ENCODE data around the gene CDT1.

Gene CDT1

DNA sequence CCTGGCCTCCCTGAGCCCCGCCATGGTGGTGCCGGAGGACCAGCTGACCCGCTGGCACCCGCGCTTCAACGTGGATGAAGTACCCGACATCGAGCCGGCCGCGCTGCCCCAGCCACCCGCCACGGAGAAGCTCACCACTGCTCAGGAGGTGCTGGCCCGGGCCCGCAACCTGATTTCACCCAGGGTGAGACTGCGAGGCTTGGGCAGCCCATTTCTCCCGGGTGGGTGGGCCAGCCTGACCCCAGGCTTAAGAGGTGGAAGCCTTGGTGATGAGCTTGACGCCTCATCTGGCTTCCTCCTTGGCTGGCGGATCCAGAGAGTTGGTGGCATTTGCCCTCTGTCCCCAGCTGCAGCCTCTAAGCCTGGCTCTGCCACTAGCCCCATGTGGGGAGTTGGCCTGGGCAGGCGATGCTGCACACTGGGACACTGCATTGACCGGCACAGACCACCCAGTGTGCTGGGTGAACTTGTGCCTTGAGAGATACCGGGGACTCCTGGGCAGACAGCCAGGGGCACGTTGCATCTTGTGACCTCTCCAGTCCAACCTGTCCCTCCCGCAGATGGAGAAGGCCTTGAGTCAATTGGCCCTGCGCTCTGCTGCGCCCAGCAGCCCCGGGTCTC lies 3.0 kb downstream of the CDT1 start:
- peak; percentile 76 for DNase-seq

DNA sequence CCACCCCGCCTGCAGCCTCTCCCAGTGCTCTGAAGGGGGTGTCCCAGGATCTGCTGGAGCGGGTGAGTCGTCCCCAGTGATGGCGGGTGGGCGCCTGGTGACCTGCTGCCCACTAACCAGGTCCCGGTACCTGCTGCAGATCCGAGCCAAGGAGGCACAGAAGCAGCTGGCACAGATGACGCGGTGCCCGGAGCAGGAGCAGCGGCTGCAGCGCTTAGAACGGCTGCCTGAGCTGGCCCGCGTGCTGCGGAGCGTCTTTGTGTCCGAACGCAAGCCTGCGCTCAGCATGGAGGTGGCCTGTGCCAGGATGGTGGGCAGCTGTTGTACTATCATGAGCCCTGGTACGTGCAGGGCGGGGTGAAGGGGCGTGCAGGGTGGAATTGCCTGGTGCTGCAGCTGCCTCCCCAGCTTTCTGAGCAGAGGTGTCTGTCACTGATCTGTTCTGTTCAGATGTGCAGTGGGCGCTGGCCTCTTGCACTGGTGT lies 3.6 kb downstream of the CDT1 start:
- no peak for DNase-seq

GRCh38 chr16:88807626-88808453 lies 4.3 kb downstream of the CDT1 start:
- DNase-seq, result no peak

DNA sequence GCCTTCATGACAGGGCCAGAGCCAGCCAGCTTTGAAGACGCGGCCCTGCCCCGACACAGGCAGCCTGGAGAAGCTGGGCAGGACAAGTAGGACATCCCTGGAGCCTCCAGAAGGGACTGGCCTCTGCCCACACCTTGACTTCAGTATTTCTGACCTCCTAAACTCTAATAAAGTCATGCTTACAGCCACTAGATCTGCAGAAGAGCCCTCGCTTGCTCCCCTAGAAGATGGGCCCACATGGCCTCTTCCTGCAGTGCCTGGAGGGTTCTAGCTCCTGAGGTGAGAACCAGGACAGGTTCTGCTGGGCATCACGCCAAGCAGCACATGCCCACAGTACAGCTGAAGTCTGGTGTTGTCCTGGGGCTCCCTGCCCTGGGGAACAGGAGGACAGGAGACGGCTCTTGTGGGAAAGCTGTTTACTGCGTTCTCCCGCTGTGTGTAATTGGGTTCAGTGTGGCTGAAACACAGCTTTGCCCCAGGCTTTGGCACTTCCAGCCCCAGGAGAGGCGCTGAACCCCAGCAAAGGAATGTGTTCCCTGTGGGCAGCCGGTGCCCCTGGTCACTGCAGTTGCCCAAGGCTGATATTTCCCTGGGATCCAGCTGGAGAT lies 5.6 kb downstream of the CDT1 start:
- peak; percentile 54 for DNase-seq

- DNase-seq, result peak; percentile 37
These were observed 6.1 kb downstream of the CDT1 start for GRCh38 chr16:88809676-88810165.

- peak; percentile 65 for DNase-seq
These were observed 6.8 kb downstream of the CDT1 start for GRCh38 chr16:88810166-88810911.

- peak; percentile 83 for DNase-seq
These were observed 7.6 kb downstream of the CDT1 start for GRCh38 chr16:88810912-88811768.

DNA sequence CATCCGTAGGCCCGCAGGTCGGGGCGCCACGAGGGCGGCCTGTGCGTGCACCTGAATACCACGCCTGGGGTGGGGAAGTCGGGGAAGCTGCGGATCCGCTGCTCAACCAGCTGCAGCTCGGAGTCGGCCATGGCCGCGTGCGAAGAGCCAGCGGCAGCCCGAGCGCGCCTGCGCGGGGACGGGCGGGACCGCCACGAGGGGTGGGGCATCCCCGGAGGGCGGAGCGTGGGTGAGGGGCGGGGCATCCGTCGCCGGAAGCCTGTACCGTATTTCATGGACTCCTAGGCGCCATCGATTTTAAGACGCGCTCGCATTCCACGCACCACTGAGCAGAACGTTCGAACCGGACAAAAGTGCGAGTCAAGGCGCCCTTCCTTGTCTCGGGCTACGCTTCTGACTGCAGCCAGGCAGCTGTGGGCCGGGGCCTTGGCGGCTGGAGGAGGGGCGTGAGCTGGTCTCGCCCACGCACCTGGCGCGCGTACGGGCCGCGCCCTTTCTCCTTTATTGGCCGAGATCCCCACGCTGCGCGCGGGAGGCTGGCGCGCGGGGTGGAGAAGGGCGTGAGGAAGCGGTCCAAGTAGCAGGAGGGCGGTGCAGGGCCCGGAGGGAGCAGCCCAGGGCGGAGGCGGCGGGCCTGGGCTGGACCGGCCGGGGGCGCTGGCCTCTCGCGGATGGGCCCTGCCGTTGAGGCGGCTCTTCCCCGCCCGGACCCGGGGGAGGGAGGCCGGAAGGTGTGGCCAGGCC lies 8.4 kb downstream of the CDT1 start, which contains the start of gene APRT:
TSS of gene APRT (minus strand) at position 160 of the 744 bp plus-strand sequence. CDS start at position 131, 29 bp downstream.
- DNase-seq, result peak; percentile 93

DNA sequence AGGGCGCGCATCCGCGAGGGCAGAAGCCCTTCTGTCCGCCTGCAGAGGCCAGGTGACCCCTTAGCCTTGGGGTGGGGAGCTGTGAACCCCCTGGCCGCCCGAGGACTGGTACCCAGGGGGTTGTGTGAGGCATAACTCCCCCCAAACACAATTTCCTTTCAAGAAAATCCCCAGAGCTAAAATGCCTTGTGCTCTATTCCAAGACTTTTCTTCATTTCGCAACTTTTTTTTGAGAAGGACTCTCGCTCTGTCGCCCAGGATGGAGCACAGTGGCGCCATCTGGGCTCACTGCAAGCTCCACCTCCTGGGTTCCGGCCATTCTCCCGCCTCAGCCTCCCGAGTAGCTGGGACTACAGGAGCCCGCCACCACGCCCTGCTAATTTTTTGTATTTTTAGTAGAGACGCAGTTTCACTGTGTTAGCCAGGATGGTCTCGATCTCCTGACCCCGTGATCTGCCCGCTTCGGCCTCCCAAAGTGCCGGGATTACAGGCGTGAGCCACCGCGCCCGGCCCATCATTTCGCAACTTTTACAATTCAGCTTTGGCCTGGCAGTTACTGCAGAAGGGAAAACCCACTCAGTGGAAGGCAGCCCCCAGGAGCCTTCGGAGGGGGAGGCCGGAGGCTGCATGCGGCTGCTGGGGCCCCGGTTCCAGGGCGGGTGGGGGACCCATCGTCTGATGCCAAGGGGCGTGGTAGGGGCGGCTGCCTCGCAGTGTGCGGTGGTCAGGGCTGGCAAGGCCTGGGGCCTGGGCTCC lies 9.1 kb downstream of the CDT1 start:
- DNase-seq, result peak; percentile 69

GRCh38 chr16:88813269-88814143 lies 9.9 kb downstream of the CDT1 start:
- no peak for DNase-seq

- no peak for DNase-seq
These were observed 10.5 kb downstream of the CDT1 start for GRCh38 chr16:88814144-88814502.

GRCh38 chr16:88815227-88815626 lies 11.6 kb downstream of the CDT1 start:
- no peak for DNase-seq

- DNase-seq, result peak; percentile 50
These were observed 12.5 kb downstream of the CDT1 start for GRCh38 chr16:88815901-88816589.

- no peak for DNase-seq
These were observed 13.3 kb downstream of the CDT1 start for GRCh38 chr16:88816736-88817535.

- no peak for DNase-seq
These were observed 14.4 kb downstream of the CDT1 start for GRCh38 chr16:88817785-88818574.

DNA sequence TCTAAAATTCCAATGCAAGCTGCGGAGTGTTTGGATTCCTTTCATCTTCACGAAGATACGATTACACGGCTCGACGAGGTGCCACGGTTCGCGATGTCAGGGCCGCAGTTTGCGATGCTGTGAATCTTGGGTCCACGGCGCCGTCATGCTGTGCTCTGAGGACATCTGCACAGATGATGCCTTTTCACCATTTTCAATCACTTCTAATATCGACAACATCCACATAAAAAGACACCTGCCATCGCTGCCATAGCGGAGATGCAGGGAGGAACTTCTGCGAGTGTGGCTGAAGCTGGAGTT lies 14.9 kb downstream of the CDT1 start:
- no peak for DNase-seq

DNA sequence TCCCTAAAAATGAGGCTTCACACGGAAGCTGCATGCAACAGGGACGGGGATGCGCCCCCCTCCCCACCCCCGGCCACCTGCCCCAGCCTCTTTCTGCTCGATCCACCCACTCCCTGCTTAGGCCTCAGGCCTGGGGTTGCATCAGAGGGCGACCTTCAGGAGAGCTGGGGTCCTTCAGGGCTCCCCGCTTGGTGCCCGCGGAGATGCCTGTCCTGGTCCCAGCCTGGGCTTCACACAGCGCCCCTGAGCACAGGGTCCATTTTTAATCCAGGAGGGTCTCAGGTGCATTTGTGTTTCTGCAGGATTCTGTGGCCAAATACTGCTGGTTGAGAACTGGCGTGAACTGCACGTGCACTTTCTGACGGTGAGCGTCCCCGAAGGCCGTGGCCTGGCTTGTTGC lies 15.5 kb downstream of the CDT1 start:
- no peak for DNase-seq

Data from hematopoietic multipotent progenitor cell treated with erythropoietin and hydrocortisone succinate and interleukin-3 and kit ligand, for 8 days (in vitro differentiated cells).